ENCODE data around the gene DAZAP1.
"Not testable (repeated sequence)": the region's sequence is repeated elsewhere in the genome, so short reads cannot be mapped to it uniquely, and the experiment has no call there.

The DAZAP1 gene

GRCh38 chr19:1426736-1427135, 19.4 kb downstream of the DAZAP1 start:
- no peak for DNase-seq

GRCh38 chr19:1427221-1427920, 20.0 kb downstream of the DAZAP1 start:
- no peak for DNase-seq

DNA sequence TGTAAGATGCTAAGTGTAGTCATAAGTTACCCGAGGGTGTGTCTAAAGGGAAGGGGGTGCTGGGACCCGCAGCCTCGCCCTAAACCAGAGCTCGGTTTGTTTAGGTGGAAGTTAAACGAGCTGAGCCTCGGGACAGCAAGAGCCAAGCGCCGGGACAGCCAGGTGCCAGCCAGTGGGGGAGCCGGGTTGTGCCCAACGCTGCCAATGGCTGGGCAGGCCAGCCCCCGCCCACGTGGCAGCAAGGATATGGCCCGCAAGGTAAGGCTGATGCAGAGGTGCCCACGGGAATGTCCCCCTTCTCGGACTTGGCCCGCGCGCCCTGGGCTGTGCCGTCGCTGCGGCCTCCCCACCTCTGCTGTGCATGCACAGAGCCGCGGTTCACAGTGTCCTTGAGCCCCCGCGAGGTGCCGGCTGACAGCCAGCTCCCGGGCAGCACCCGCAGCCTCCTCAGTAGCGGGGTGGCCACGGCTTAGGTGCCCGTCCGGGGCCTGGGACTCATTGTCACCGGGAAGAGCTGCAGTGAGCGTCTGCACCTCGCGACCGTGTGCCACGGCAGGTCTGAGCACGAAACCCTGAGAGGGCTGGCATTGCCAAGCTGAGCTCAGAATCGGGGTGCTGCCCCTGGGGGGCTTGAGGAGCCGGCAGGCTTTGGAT, 21.5 kb downstream of the DAZAP1 start:
- no peak for DNase-seq

- no peak for DNase-seq
Observed at GRCh38 chr19:1429750-1430149, 22.4 kb downstream of the DAZAP1 start.

DNA sequence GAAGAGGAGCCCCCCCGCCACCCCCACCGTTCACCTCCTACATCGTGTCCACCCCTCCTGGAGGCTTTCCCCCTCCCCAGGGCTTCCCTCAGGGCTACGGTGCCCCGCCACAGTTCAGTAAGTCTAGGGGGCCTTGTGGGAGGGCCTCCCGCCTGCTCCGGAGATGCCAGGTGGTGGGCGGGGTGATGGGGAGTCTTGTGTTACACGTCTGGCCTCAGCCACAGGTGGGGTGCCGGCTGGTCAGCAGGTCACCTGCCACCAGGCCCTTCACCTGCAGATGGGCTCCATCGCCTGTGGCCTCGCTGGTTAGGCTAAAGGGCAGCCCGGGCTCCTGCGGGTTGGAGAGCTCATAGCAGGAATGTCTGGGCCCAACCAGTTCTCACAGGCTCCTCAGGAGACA, 22.9 kb downstream of the DAZAP1 start:
- no peak for DNase-seq

- DNase-seq: no peak
Observed at GRCh38 chr19:1431759-1432506, 24.5 kb downstream of the DAZAP1 start.

GRCh38 chr19:1432507-1432887, 25.1 kb downstream of the DAZAP1 start:
- no peak for DNase-seq

GRCh38 chr19:1433119-1434039, 26.0 kb downstream of the DAZAP1 start:
- DNase-seq: no peak

DNA sequence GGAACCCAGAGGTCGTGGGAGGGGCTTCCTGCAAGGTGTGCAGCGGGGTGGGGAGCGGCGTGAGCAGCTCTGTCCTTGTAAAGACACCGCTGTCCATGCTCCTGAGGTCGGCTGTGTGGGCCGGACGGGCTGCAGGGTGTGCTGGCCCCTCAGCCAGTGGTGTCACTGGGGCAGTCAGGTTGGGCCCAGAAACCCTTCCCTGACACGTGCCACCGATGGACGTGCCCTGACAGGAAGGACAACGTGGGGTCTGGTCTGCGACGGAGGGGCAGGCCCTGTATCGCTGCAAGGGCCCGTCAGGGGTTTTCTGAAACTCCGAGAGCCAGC, 26.6 kb downstream of the DAZAP1 start:
- no peak for DNase-seq

DNA sequence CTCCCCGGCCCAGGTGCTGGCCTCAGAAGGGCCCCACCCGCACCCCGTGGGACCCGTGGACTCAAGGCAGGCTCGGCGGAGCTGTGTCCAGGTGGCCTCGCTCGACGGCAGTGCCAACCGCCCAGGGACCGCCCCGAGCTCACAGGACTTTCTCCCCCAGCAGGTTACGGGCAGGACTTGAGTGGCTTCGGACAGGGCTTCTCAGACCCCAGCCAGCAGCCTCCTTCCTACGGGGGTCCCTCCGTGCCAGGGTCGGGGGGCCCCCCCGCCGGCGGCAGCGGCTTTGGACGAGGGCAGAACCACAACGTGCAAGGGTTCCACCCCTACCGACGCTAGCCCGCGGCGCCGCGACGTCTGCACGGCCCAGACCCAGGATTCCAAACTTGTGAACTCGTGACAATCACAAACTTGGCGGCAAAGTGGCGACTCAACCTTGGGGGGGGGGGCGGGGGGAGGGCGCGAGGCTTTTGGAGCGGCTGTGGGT, 27.2 kb downstream of the DAZAP1 start:
- no peak for DNase-seq

DNA sequence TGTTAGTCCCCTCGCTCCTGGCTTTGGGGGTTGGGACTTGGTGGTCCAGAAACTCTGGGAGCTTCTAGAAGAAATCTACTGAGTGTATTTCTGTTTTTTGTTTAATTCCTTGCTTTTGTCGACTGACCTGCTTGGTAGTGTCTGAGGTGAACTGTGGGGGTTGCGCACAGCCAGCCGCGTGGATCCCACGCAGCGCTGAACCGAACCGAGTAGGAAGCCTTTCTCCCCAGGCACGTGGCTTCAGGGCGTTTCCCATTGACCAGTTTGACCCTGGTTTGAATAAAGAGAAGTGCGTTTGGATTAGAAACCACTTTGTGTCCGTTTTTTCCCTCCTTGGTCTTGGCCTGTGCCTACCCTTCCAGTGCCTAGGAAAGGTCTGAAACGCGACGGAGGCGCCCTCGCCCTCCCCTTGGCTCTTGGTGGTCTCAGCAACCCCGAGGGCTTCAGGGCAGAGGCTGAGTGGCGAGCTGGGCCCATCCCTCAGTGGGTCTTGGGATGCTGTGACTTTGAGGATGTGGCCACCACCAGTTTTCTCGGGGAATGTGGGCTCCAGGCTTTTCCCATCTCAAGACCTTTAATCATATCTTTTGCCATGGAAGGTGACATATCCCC, 28.1 kb downstream of the DAZAP1 start:
- no peak for DNase-seq

- no peak for DNase-seq
Observed at GRCh38 chr19:1437609-1438008, 30.2 kb downstream of the DAZAP1 start.

DNA sequence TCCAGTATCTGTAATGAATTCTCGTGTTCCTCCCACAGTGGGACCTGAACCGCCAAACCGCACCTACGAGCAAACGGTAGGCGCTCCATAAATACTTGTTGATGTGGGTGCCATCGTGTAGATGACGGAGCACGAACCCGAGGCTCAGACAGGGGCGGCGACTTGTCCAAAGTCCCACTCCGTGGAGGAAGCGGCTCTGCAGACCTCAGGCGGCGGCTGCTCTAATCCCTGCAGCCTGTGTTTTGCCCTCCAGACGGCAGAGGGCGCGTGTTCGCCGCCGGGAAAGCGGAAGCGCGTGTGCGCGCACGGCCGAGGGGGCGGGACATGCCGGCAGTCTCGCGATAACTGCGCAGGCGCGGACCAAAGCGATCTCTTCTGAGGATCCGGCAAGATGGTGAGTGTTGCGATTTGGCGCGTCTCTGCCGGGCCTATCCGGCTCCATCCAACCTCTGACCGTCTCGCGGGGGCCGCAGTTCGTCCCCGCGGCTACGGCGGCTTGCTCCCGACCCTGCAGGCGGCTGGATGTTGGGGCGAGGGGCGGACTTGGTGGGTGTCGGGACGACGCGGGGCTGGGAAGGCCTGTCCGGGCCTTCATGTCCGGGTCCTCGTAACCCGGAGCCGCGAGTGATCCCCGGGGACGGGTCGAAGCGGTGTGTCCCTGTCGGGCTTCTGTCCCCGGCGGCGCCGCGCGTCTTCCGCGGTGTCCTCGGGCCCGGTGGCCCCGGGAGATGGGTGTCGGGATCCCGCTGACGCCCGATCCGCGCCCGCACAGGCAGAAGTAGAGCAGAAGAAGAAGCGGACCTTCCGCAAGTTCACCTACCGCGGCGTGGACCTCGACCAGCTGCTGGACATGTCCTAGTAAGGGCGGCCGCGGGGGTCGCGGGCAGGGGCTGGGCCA, 30.9 kb downstream of the DAZAP1 start, which contains the start of gene RPS15:
RPS15 (plus strand) TSS at position 362 of the 898 bp plus-strand sequence; CDS start at position 392, 30 bp downstream.
- peak; percentile 92 for DNase-seq

DNA sequence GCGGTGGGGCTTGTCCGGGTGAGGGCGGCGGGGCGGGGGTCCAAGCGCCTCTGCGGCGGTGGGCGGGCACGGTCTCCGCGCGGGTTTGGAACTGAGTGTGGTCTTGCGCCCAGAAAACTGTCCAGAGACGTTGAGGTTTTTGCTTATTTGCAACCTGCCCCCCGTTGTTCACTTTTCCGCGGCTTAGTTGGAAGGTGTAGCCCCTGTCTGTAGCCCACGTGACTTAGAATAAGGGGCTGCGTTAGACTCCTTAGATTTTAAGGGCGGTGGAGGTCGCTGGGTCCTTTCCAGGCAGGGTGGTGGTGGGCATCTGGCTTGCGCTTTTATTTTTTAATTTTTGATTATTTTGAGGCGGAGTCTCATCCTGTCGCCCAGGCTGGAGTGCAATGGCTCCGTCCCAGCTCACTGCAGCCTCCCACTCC, 31.6 kb downstream of the DAZAP1 start:
- DNase-seq: no peak

- DNase-seq: not testable (repeated sequence)
Observed at GRCh38 chr19:1439525-1440417, 32.4 kb downstream of the DAZAP1 start.

GRCh38 chr19:1440418-1440801, 33.0 kb downstream of the DAZAP1 start:
- DNase-seq: no peak

DNA sequence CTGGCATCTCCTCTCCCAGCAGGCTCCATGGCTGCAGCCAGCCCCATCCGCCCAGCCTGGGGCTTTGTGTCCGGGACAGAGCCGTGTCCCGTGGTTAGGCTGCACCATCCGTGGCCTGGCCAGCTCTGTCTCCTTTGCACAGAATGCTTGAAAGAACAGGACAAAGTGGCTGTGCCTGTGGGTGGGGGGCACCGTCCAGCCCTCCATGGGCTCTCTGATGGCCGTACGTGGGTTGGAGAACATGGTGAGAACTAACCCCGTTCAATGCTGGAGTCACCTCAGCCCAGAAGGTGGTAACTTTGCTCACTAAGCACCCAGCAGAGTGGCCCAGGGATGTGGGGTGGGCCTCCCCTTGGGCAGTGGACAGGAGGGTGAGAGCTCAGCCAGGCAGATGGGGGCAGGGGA, 33.6 kb downstream of the DAZAP1 start:
- no peak for DNase-seq

DNA sequence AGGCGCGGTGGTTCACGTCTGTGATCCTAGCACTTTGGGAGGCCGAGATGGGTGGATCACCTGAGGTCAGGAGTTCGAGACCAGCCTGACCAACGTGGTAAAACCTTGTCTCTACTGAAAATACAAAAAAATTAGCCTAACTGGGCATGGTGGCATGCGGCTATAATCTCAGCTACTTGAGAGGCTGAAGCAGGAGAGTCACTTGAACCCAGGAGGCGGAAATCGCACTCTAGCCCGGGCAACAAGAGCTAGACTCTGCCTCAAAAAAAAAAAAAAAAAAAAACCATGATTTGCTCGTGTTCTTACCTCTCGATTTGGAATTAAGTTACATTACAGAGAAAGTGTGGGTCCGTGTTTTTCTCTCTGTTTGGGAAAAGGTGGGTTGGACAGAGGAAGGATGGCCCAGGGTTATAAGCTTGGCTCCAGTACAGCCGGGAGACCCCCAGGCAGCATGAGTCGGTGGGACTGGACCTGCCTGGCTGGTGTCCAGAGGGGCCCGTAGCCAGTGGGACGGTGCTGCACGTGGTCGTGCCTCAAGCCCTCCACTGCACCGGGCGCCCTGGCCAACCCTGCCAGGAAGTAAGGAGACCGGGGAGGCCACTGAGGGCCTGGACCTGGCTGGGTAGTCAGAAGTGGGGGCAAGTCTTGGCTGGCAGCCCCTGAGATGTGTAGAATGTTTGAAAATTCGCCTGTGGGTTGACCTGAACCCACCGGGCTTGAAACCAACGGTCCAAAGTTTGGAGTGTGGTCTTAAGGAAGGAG, 34.5 kb downstream of the DAZAP1 start:
- no peak for DNase-seq

GRCh38 chr19:1445185-1445931, 38.0 kb downstream of the DAZAP1 start:
- peak; percentile 38 for DNase-seq
